ENCODE measurements around the gene TBCA. TPM values are rescaled to one million over a fixed set of nuclear protein-coding genes. Genes with fewer than 3 reads are reported as not detected.
"Not testable (repeated sequence)": the region's sequence is repeated elsewhere in the genome, so short reads cannot be mapped to it uniquely, and the experiment has no call there.

The TBCA gene
- total and polyA plus RNA-seq, 2 experiments from 2014 or later: 60.1 to 257 TPM

DNA sequence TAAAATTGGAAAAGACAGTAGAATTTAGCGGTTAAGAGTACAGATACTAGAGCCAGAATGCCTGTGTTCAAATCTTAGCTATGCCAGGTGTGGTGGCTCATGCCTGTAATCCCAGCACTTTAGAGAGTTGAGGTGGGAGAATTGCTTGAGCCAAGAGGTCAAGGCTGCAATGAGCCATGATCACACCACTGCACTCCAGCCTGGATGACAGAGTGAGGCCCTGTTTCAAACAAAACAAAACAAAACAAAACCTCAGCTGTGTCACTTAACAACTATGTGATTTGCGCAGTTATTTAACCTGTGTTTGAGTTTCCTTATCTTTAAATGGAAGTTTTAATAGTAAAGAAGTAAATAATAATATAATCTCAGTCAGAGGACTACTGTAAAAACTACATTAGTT lies 68.3 kb downstream of the TBCA start:
- H3K36me3 ChIP-seq (ENCODE audit: low read depth): peaks cover 39% of the 10 kb centered on the region
- no peak for TF ChIP-seq EZH2phosphoT487 (IDR thresholded peaks at IDR 0.05; ENCODE audit: insufficient read depth, low read depth)
- no peak for TF ChIP-seq EZH2 (IDR thresholded peaks at IDR 0.05; ENCODE audit: insufficient read depth, poor library complexity, severe bottlenecking)
- DNase-seq: no peak

DNA sequence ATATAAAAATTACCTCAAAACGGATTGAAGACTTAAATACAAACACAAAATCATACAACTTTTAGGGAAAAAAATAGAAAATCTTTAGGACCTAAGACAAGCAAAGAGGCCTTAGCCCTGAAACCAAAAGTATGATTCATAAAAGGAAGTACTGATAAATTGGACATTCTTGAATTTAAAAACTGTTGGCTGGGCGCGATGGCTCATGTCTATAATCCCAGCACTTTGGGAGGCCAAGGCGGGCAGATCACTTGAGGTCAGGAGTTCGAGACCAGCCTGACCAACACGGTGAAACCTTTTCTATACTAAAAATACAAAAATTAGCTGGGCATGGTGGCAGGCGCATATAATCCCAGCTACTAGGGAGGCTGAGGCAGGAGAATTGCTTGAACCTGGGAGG lies 76.6 kb downstream of the TBCA start:
- H3K9ac ChIP-seq; H2AFZ ChIP-seq; in situ Hi-C loops (cut with MboI); H4K20me1 ChIP-seq (ENCODE audit: insufficient read depth); H3K9me2 ChIP-seq (ENCODE audit: insufficient read depth); H3K4me3 ChIP-seq; H3K4me1 ChIP-seq (ENCODE audit: insufficient read depth); H3K9me3 ChIP-seq (ENCODE audit: low read depth); H3K4me2 ChIP-seq (ENCODE audit: unreplicated experiment); H3K27ac ChIP-seq; H3K27me3 ChIP-seq (replicated peaks; ENCODE audit: insufficient read depth): not testable (repeated sequence)
- H3F3A ChIP-seq (ENCODE audit: insufficient read depth): peaks cover 23% of the 10 kb centered on the region; the same call in 1 of the 2 replicates
- H3K36me3 ChIP-seq (ENCODE audit: low read depth): peaks cover 31% of the 10 kb centered on the region; the same call in 1 of the 2 replicates
- peaks cover 97% of the 10 kb centered on the region for H3K79me2 ChIP-seq (ENCODE audit: insufficient read depth)
- peak; percentile 2 for DNase-seq
- WGBS, 2 experiments (ENCODE audit: low coverage in 1 of 2, low lambda C conversion rate in 2 of 2, missing lambda C conversion rate in 2 of 2): 88 to 90% methylated on average over 7 of the region's 7 CpGs

More for the DNA sequence above, 68.3 kb downstream of the TBCA start:
- Histone ChIP-seq H3K27ac (no peak overlapping the region), H3K9me2 (ENCODE audit: insufficient read depth) (no peaks in the 10 kb centered on the region), H3K9me3 (ENCODE audit: low read depth) (no peaks in the 10 kb centered on the region), H3F3A (ENCODE audit: insufficient read depth) (0 out of 2 replicates have a peak, but pooled peaks cover 4% of the 10 kb centered on the region), H3K27me3 (replicated peaks; ENCODE audit: insufficient read depth) (no peaks in the 10 kb centered on the region), H3K4me1 (ENCODE audit: insufficient read depth) (no peaks in the 10 kb centered on the region), H3K79me2 (ENCODE audit: insufficient read depth) (peaks cover 82% of the 10 kb centered on the region), H3K9ac (no peak overlapping the region), H3K4me2 (ENCODE audit: unreplicated experiment) (no peak overlapping the region), H3K4me3 (no peak overlapping the region), H4K20me1 (ENCODE audit: insufficient read depth) (0 out of 2 replicates have a peak, but pooled peaks cover 4% of the 10 kb centered on the region), H2AFZ (no peak overlapping the region)
- in situ Hi-C loops (cut with MboI): no loop called here
- WGBS, 2 experiments (ENCODE audit: low coverage in 1 of 2, low lambda C conversion rate in 2 of 2, missing lambda C conversion rate in 2 of 2): 96 to 98% methylated on average over 2 of the region's 2 CpGs

DNA sequence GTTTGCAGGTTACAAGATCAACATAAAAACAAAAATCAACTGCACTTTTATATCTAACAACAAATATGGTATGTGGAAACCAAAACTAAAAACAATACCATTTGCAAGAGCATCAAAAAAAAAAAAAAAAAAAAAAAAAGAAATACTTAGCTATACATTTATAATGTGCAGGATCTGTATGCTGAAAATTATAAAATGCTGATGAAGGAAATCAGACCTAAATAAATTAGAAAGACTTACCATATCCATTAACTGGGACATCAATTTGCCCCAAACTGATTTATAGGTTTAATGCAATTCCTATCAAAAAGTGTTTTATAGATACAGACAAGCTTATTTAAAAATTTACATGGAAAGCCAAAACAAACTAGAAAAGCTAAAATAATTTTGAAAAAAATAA lies 77.2 kb downstream of the TBCA start:
- Histone ChIP-seq H3K4me1 (ENCODE audit: insufficient read depth) (no peaks in the 10 kb centered on the region), H3K9ac (no peak overlapping the region), H3K36me3 (ENCODE audit: low read depth) (peaks cover 27% of the 10 kb centered on the region; the same call in 1 of the 2 replicates), H3K9me3 (ENCODE audit: low read depth) (no peaks in the 10 kb centered on the region), H3F3A (ENCODE audit: insufficient read depth) (peaks cover 23% of the 10 kb centered on the region; the same call in 1 of the 2 replicates), H3K27ac (no peak overlapping the region), H3K9me2 (ENCODE audit: insufficient read depth) (no peaks in the 10 kb centered on the region), H3K4me3 (no peak overlapping the region), H4K20me1 (ENCODE audit: insufficient read depth) (no peaks in the 10 kb centered on the region), H3K4me2 (ENCODE audit: unreplicated experiment) (no peak overlapping the region), H2AFZ (no peak overlapping the region), H3K79me2 (ENCODE audit: insufficient read depth) (peaks cover 99% of the 10 kb centered on the region), H3K27me3 (replicated peaks; ENCODE audit: insufficient read depth) (no peaks in the 10 kb centered on the region)
- DNase-seq: no peak
- in situ Hi-C loops (cut with MboI): no loop called here
- TF ChIP-seq EZH2phosphoT487 (IDR thresholded peaks at IDR 0.05; ENCODE audit: insufficient read depth, low read depth) (no peak), EZH2 (IDR thresholded peaks at IDR 0.05; ENCODE audit: insufficient read depth, poor library complexity, severe bottlenecking) (no peak)

- H4K20me1 ChIP-seq (ENCODE audit: insufficient read depth): no peaks in the 10 kb centered on the region
- H3K79me2 ChIP-seq (ENCODE audit: insufficient read depth): peaks cover 98% of the 10 kb centered on the region
- H3K36me3 ChIP-seq (ENCODE audit: low read depth): peaks cover 29% of the 10 kb centered on the region
These were observed 78.4 kb downstream of the TBCA start for GRCh38 chr5:77697692-77698091.

DNA sequence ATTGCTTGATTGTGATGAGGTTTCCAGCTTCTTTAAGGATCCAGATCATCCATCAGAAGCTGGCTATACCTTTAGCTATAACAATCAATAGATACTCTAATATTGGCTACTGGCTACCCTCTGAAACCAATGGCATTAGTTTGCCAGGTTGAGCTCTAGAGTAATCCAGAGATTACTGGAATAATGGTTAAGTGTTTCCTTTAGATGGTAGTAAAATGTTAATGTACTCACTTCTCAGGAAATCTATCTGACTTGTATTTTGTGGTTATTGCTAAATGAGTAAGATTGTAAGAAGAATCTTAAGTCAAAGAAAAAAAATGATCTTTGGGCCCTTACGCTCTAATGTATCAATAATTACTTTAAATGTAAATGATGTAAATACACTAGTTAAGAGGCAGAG lies 80.0 kb downstream of the TBCA start:
- H3K9ac ChIP-seq: no peak overlapping the region
- no peaks in the 10 kb centered on the region for H3K9me2 ChIP-seq (ENCODE audit: insufficient read depth)
- no peaks in the 10 kb centered on the region for H3K27me3 ChIP-seq (replicated peaks; ENCODE audit: insufficient read depth)
- peaks cover 93% of the 10 kb centered on the region for H3K79me2 ChIP-seq (ENCODE audit: insufficient read depth)
- H3K4me1 ChIP-seq (ENCODE audit: insufficient read depth): no peaks in the 10 kb centered on the region
- DNase-seq: no peak
- in situ Hi-C loops (cut with MboI): no loop called here
- H3K36me3 ChIP-seq (ENCODE audit: low read depth): peaks cover 37% of the 10 kb centered on the region
- H2AFZ ChIP-seq: no peak overlapping the region
- H3K4me3 ChIP-seq: no peak overlapping the region
- H3K27ac ChIP-seq: no peak overlapping the region
- WGBS, 2 experiments (ENCODE audit: low coverage in 1 of 2, low lambda C conversion rate in 2 of 2, missing lambda C conversion rate in 2 of 2): 94 to 100% methylated on average over 1 of the region's 1 CpG
- TF ChIP-seq EZH2phosphoT487 (IDR thresholded peaks at IDR 0.05; ENCODE audit: insufficient read depth, low read depth) (no peak), EZH2 (IDR thresholded peaks at IDR 0.05; ENCODE audit: insufficient read depth, poor library complexity, severe bottlenecking) (no peak)
- H3K4me2 ChIP-seq (ENCODE audit: unreplicated experiment): no peak overlapping the region
- H3F3A ChIP-seq (ENCODE audit: insufficient read depth): peaks cover 12% of the 10 kb centered on the region; the same call in 1 of the 2 replicates
- no peaks in the 10 kb centered on the region for H4K20me1 ChIP-seq (ENCODE audit: insufficient read depth)
- H3K9me3 ChIP-seq (ENCODE audit: low read depth): no peaks in the 10 kb centered on the region

More at GRCh38 chr5:77697692-77698091, 78.4 kb downstream of the TBCA start:
- Histone ChIP-seq H3K9me3 (ENCODE audit: low read depth) (no peaks in the 10 kb centered on the region), H3K4me1 (ENCODE audit: insufficient read depth) (no peaks in the 10 kb centered on the region), H3K27me3 (replicated peaks; ENCODE audit: insufficient read depth) (no peaks in the 10 kb centered on the region), H3K4me3 (no peak overlapping the region), H3F3A (ENCODE audit: insufficient read depth) (peaks cover 18% of the 10 kb centered on the region; the same call in 1 of the 2 replicates), H3K9me2 (ENCODE audit: insufficient read depth) (no peaks in the 10 kb centered on the region), H3K4me2 (ENCODE audit: unreplicated experiment) (no peak overlapping the region), H3K27ac (no peak overlapping the region), H2AFZ (no peak overlapping the region), H3K9ac (no peak overlapping the region)
- DNase-seq: no peak
- in situ Hi-C loops (cut with MboI): no loop called here
- no peak for TF ChIP-seq EZH2phosphoT487 (IDR thresholded peaks at IDR 0.05; ENCODE audit: insufficient read depth, low read depth)
- TF ChIP-seq EZH2 (IDR thresholded peaks at IDR 0.05; ENCODE audit: insufficient read depth, poor library complexity, severe bottlenecking): no peak
- WGBS, 2 experiments (ENCODE audit: low coverage in 1 of 2, low lambda C conversion rate in 2 of 2, missing lambda C conversion rate in 2 of 2): 75 to 78% methylated on average over 3 of the region's 3 CpGs

All from GM23248 (cell line).